BJ (cell line): ENCODE data around the gene VTA1. TPM values are rescaled to one million over a fixed set of nuclear protein-coding genes. Genes with fewer than 3 reads are reported as not detected.

Source experiments
- CTCF ChIA-PET: fragments of 350-600 bp; formaldehyde crosslinking; extraction: SDS; loops from one replicate; lab custom pipeline; 2021; ENCODE audit warnings: antibody characterized with exemption, inconsistent platforms; lab: Yijun Ruan, JAX
- POLR2A ChIA-PET: fragments of 300-600 bp; sonication (Branson Sonifier 250); formaldehyde crosslinking; extraction: SDS; loops from one replicate; lab custom pipeline; 2021; ENCODE audit warnings: antibody characterized with exemption; lab: Charles Lee
- DNase-seq: peaks from one replicate; pipeline ENCODE4 v3.0.0-alpha.2; 2011; ENCODE audit warnings: low read depth
- H3K27me3 ChIP-seq: 2 replicates; pipeline ENCODE4 v1.6.0; 2011; ENCODE audit warnings: low read length; ENCODE audit not compliant: control insufficient read depth, insufficient read depth
- H3K36me3 ChIP-seq: 2 replicates; pipeline ENCODE4 v1.5.1; 2011; ENCODE audit warnings: low read length; ENCODE audit not compliant: control insufficient read depth, insufficient read depth
- H3K4me3 ChIP-seq: 2 replicates; pipeline ENCODE4 v1.5.1; 2011; ENCODE audit warnings: low read depth, mild to moderate bottlenecking, control low read depth, low read length
- CTCF ChIP-seq: IDR thresholded peaks from 2 replicates; pipeline ENCODE4 v1.5.1; 2011; ENCODE audit warnings: low read depth, mild to moderate bottlenecking, control low read depth, inconsistent platforms, low read length, moderate library complexity; ENCODE audit not compliant: insufficient read depth
- polyA plus RNA-seq: library from polyadenylated mRNA; depleted of rRNA; stranded (reverse); fragments of >200 nt; gene quantifications from 2 replicates; pipeline ENCODE4 v1.2.3, GENCODE V29; 2011

VTA1 gene
- polyA plus RNA-seq, 1 experiment: 66.7 TPM

GRCh38 chr6:142242269-142242668 is 95.2 kb downstream of the VTA1 start:
- CTCF ChIA-PET: interaction anchor here (0.7 to 2.0 kb wide), 3 partner anchors 9 to 24 kb away, joined by 3 to 5 read pairs (median 3); no protein-coding TSS in a partner anchor

GRCh38 chr6:142246960-142247359 is 99.9 kb downstream of the VTA1 start:
- H3K4me3 ChIP-seq: no peak overlapping the region
- ChIA-PET CTCF (no interaction called here), POLR2A (no interaction called here)
- no peaks in the 10 kb centered on the region for H3K36me3 ChIP-seq
- no peak for DNase-seq
- no peak for TF ChIP-seq CTCF
- no peaks in the 10 kb centered on the region for H3K27me3 ChIP-seq

More at GRCh38 chr6:142242269-142242668, 95.2 kb downstream of the VTA1 start:
- Histone ChIP-seq H3K36me3 (no peaks in the 10 kb centered on the region), H3K4me3 (no peak overlapping the region), H3K27me3 (no peaks in the 10 kb centered on the region)
- POLR2A ChIA-PET: no interaction called here
- no peak for DNase-seq
- no peak for TF ChIP-seq CTCF

- Histone ChIP-seq H3K27me3 (no peaks in the 10 kb centered on the region), H3K4me3 (no peak overlapping the region), H3K36me3 (no peaks in the 10 kb centered on the region)
- DNase-seq: no peak
- ChIA-PET CTCF (no interaction called here), POLR2A (no interaction called here)
- no peak for TF ChIP-seq CTCF
Measured at GRCh38 chr6:142249266-142249665, 102.2 kb downstream of the VTA1 start.

- Histone ChIP-seq H3K4me3 (no peak overlapping the region), H3K36me3 (no peaks in the 10 kb centered on the region), H3K27me3 (no peaks in the 10 kb centered on the region)
- ChIA-PET CTCF (interaction anchor here (0.7 to 1.5 kb wide), 2 partner anchors 10 to 28 kb away, joined by 3 to 5 read pairs; no protein-coding TSS in a partner anchor), POLR2A (no interaction called here)
- no peak for DNase-seq
- TF ChIP-seq CTCF: no peak
Measured at GRCh38 chr6:142251930-142252445, 104.9 kb downstream of the VTA1 start.

- DNase-seq: no peak
- Histone ChIP-seq H3K4me3 (no peak overlapping the region), H3K36me3 (no peaks in the 10 kb centered on the region), H3K27me3 (no peaks in the 10 kb centered on the region)
- ChIA-PET POLR2A (no interaction called here), CTCF (interaction anchor here (1.1 to 1.5 kb wide), 4 partner anchors 11 to 108 kb away, joined by 3 read pairs; partner anchors contain the start of genes NMBR and VTA1)
- TF ChIP-seq CTCF: no peak
Measured at GRCh38 chr6:142254513-142254912, 107.5 kb downstream of the VTA1 start.
